Neural cell (in vitro differentiated cells): Measurements from ENCODE around the gene C3orf85. TPM values are rescaled to one million over a fixed set of nuclear protein-coding genes. Genes with fewer than 3 reads are reported as not detected.

ENCODE experiments used
- H2AFZ ChIP-seq: fragments of 200-600, 300-800 bp; sonication (generic), shearing (Covaris generic); 2 replicates; pipeline ENCODE4 v1.6.0; 2014; ENCODE audit warnings: low read depth, mild to moderate bottlenecking, antibody characterized with exemption, low read length, moderate library complexity
- H3F3A ChIP-seq: fragments of 200-600 bp; shearing (Covaris generic); 2 replicates; pipeline ENCODE4 v1.6.1; 2016; ENCODE audit warnings: mild to moderate bottlenecking, moderate library complexity, mixed read lengths, antibody characterized with exemption, low read length; ENCODE audit not compliant: insufficient read depth, poor library complexity, severe bottlenecking
- H3K27ac ChIP-seq: fragments of 200-600, 300-800 bp; sonication (generic), shearing (Covaris generic); 2 replicates; pipeline ENCODE4 v1.5.1; 2014; ENCODE audit warnings: mild to moderate bottlenecking, low read length, moderate library complexity
- H3K27me3 ChIP-seq: fragments of 300-800, 200-600 bp; sonication (generic), shearing (Covaris generic); 2 replicates; pipeline ENCODE4 v1.6.0; 2014; ENCODE audit warnings: mild to moderate bottlenecking, low read depth, low read length, moderate library complexity; ENCODE audit not compliant: insufficient read depth
- H3K36me3 ChIP-seq: fragments of 300-800, 200-600 bp; sonication (generic), shearing (Covaris generic); 2 replicates; pipeline ENCODE4 v1.5.1; 2014; ENCODE audit warnings: mild to moderate bottlenecking, antibody characterized with exemption, low read length, moderate library complexity; ENCODE audit not compliant: insufficient read depth
- H3K4me2 ChIP-seq: fragments of 300-800, 200-600 bp; sonication (generic), shearing (Covaris generic); 2 replicates; pipeline ENCODE4 v1.6.0; 2014; ENCODE audit warnings: mild to moderate bottlenecking, low read length
- H3K4me3 ChIP-seq: fragments of 300-800, 200-600 bp; sonication (generic), shearing (Covaris generic); 2 replicates; pipeline ENCODE4 v1.5.1; 2014; ENCODE audit warnings: mild to moderate bottlenecking, low read length, moderate library complexity
- H3K79me2 ChIP-seq: fragments of 200-600 bp; shearing (Covaris generic); replicated peaks from 2 replicates; pipeline ENCODE4 v1.6.0; 2014; ENCODE audit warnings: mild to moderate bottlenecking, low read length, moderate library complexity; ENCODE audit not compliant: insufficient read depth
- H3K9ac ChIP-seq: fragments of 300-800, 200-600 bp; sonication (generic), shearing (Covaris generic); 2 replicates; pipeline ENCODE4 v1.6.1; 2016; ENCODE audit warnings: mild to moderate bottlenecking, low read length, mixed read lengths
- H3K9me2 ChIP-seq: fragments of 200-600 bp; shearing (Covaris generic); 2 replicates; pipeline ENCODE4 v1.6.1; 2016; ENCODE audit warnings: mild to moderate bottlenecking, low read length, mixed read lengths; ENCODE audit not compliant: insufficient read depth
- H3K9me3 ChIP-seq: fragments of 200-600, 300-800 bp; sonication (generic), shearing (Covaris generic); 2 replicates; pipeline ENCODE4 v1.6.1; 2016; ENCODE audit warnings: mild to moderate bottlenecking, mixed run types, low read length, moderate library complexity, mixed read lengths
- H4K20me1 ChIP-seq: fragments of 200-600 bp; shearing (Covaris generic); 2 replicates; pipeline ENCODE4 v1.6.1; 2016; ENCODE audit warnings: mild to moderate bottlenecking, mixed run types; ENCODE audit not compliant: insufficient read depth
- EP300 ChIP-seq: fragments of 450-650 bp; conservative IDR thresholded peaks from 2 replicates; pipeline ENCODE4 v1.6.1; 2014; ENCODE audit warnings: antibody characterized with exemption, mild to moderate bottlenecking, moderate library complexity; ENCODE audit not compliant: poor library complexity, severe bottlenecking
- EZH2 ChIP-seq: fragments of 200-600, 300-800 bp; shearing (Covaris generic), sonication (generic); IDR thresholded peaks from 2 replicates; pipeline ENCODE4 v1.6.1; 2014; ENCODE audit warnings: antibody characterized with exemption, low read length, borderline replicate concordance, mild to moderate bottlenecking; ENCODE audit not compliant: insufficient read depth, poor library complexity, severe bottlenecking
- MXI1 ChIP-seq: fragments of 450-650 bp; conservative IDR thresholded peaks from 2 replicates; pipeline ENCODE4 v1.6.1; 2014; ENCODE audit warnings: antibody characterized with exemption, mild to moderate bottlenecking; ENCODE audit not compliant: poor library complexity, severe bottlenecking
- POLR2AphosphoS5 ChIP-seq: IDR thresholded peaks from 2 replicates; pipeline ENCODE4 v1.6.1; 2012
- RAD21 ChIP-seq: fragments of 450-650 bp; conservative IDR thresholded peaks from 2 replicates; pipeline ENCODE4 v1.6.1; 2014; ENCODE audit warnings: antibody characterized with exemption, mild to moderate bottlenecking, moderate library complexity
- SMC3 ChIP-seq: fragments of 450-650 bp; conservative IDR thresholded peaks from 2 replicates; pipeline ENCODE4 v1.6.1; 2014; ENCODE audit warnings: antibody characterized with exemption, mild to moderate bottlenecking, moderate library complexity; ENCODE audit not compliant: poor library complexity
- TAF1 ChIP-seq: IDR thresholded peaks from 2 replicates; pipeline ENCODE4 v1.6.1; 2012; ENCODE audit warnings: low read depth
- polyA plus RNA-seq: library from polyadenylated mRNA; depleted of rRNA; stranded (reverse); fragments of >200 nt; gene quantifications from 2 replicates; pipeline ENCODE4 v1.2.3, GENCODE V29; 2014
- TF ChIP-seq, protein P1 (sequence below): IDR thresholded peaks from 2 replicates; pipeline ENCODE4 v1.6.1; 2012; ENCODE audit warnings: borderline replicate concordance
- TF ChIP-seq, protein P2 (sequence below): fragments of 450-650 bp; IDR thresholded peaks from 2 replicates; pipeline ENCODE4 v1.5.1; 2014; ENCODE audit warnings: antibody characterized with exemption, mild to moderate bottlenecking, moderate library complexity; ENCODE audit not compliant: poor library complexity, severe bottlenecking

Gene C3orf85
- polyA plus RNA-seq, 1 donor from 2014 or later: not detected

DNA sequence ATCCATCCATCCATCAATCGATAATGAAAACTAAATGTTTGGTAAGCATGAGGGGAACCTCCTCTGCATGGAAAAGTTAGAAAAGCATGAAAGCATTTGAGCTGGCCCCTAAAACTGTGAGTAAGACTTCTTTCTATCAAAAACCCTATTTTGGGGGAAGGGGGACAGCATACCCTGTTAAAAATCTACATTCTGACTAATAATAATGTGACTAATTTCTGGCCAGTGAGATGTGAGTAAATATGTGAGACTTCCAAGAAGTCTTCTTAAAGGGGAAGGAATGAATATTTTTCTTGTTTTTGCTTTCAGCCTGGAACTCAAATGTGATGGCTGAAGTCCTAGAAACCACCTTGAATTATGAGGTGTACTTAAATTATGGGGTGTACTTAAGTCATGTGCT, 54.9 kb downstream of the C3orf85 start:
- no peaks in the 10 kb centered on the region for H3K36me3 ChIP-seq
- H3K27me3 ChIP-seq: no peaks in the 10 kb centered on the region
- no peak overlapping the region for H3K27ac ChIP-seq
- TF ChIP-seq MXI1: no peak
- no peak for TF ChIP-seq TAF1
- TF ChIP-seq, protein P1, sequence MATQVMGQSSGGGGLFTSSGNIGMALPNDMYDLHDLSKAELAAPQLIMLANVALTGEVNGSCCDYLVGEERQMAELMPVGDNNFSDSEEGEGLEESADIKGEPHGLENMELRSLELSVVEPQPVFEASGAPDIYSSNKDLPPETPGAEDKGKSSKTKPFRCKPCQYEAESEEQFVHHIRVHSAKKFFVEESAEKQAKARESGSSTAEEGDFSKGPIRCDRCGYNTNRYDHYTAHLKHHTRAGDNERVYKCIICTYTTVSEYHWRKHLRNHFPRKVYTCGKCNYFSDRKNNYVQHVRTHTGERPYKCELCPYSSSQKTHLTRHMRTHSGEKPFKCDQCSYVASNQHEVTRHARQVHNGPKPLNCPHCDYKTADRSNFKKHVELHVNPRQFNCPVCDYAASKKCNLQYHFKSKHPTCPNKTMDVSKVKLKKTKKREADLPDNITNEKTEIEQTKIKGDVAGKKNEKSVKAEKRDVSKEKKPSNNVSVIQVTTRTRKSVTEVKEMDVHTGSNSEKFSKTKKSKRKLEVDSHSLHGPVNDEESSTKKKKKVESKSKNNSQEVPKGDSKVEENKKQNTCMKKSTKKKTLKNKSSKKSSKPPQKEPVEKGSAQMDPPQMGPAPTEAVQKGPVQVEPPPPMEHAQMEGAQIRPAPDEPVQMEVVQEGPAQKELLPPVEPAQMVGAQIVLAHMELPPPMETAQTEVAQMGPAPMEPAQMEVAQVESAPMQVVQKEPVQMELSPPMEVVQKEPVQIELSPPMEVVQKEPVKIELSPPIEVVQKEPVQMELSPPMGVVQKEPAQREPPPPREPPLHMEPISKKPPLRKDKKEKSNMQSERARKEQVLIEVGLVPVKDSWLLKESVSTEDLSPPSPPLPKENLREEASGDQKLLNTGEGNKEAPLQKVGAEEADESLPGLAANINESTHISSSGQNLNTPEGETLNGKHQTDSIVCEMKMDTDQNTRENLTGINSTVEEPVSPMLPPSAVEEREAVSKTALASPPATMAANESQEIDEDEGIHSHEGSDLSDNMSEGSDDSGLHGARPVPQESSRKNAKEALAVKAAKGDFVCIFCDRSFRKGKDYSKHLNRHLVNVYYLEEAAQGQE: no peak
- TF ChIP-seq RAD21: no peak
- no peak for TF ChIP-seq POLR2AphosphoS5
- TF ChIP-seq SMC3: no peak
- no peak for TF ChIP-seq EZH2
- TF ChIP-seq, protein P2, sequence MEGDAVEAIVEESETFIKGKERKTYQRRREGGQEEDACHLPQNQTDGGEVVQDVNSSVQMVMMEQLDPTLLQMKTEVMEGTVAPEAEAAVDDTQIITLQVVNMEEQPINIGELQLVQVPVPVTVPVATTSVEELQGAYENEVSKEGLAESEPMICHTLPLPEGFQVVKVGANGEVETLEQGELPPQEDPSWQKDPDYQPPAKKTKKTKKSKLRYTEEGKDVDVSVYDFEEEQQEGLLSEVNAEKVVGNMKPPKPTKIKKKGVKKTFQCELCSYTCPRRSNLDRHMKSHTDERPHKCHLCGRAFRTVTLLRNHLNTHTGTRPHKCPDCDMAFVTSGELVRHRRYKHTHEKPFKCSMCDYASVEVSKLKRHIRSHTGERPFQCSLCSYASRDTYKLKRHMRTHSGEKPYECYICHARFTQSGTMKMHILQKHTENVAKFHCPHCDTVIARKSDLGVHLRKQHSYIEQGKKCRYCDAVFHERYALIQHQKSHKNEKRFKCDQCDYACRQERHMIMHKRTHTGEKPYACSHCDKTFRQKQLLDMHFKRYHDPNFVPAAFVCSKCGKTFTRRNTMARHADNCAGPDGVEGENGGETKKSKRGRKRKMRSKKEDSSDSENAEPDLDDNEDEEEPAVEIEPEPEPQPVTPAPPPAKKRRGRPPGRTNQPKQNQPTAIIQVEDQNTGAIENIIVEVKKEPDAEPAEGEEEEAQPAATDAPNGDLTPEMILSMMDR: no peak
- TF ChIP-seq EP300: no peak
- H3K4me3 ChIP-seq: no peak overlapping the region
- no peak overlapping the region for H3K9ac ChIP-seq
- H3K9me2 ChIP-seq: no peaks in the 10 kb centered on the region
- H3K79me2 ChIP-seq: no peaks in the 10 kb centered on the region
- H3K9me3 ChIP-seq: no peaks in the 10 kb centered on the region
- H2AFZ ChIP-seq: no peak overlapping the region
- no peaks in the 10 kb centered on the region for H3F3A ChIP-seq
- H3K4me2 ChIP-seq: no peak overlapping the region
- H4K20me1 ChIP-seq: no peaks in the 10 kb centered on the region

DNA sequence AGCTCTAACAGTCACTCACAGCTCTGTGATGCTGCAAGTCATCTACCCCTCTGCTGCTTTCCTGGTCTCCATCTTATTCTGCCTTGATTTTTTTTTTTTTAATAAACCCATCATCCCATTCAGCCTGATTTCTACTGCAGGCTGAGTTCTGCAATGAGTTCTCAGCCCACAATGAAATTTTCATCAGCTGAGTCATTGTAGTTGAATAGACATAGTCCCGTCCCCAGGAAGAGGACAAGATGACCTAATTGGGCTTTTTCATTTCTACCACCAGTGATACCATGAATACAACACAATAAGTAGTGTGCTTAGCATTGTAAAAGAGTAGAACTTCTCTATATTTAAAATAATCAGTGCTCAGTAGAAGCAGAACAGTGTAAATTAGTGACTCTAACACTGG, 59.3 kb downstream of the C3orf85 start:
- no peaks in the 10 kb centered on the region for H3K9me2 ChIP-seq
- TF ChIP-seq MXI1 (no peak), EZH2 (no peak), EP300 (no peak), RAD21 (no peak), POLR2AphosphoS5 (no peak), TAF1 (no peak), SMC3 (no peak)
- TF ChIP-seq, protein P2: no peak
- TF ChIP-seq, protein P1: no peak
- H3K27me3 ChIP-seq: no peaks in the 10 kb centered on the region
- H3K36me3 ChIP-seq: no peaks in the 10 kb centered on the region
- no peaks in the 10 kb centered on the region for H3K79me2 ChIP-seq
- no peak overlapping the region for H3K9ac ChIP-seq
- H3F3A ChIP-seq: no peaks in the 10 kb centered on the region
- no peaks in the 10 kb centered on the region for H4K20me1 ChIP-seq
- no peaks in the 10 kb centered on the region for H3K9me3 ChIP-seq
- no peak overlapping the region for H3K4me2 ChIP-seq
- no peak overlapping the region for H3K4me3 ChIP-seq
- H2AFZ ChIP-seq: no peak overlapping the region
- H3K27ac ChIP-seq: no peak overlapping the region
